ENCODE measurements around the gene CARMIL1.

The CARMIL1 gene

GRCh38 chr6:25623065-25623464, 343.9 kb downstream of the CARMIL1 start:
- no peak for DNase-seq

GRCh38 chr6:25623879-25624278, 344.7 kb downstream of the CARMIL1 start:
- no peak for DNase-seq

GRCh38 chr6:25627001-25627400, 347.8 kb downstream of the CARMIL1 start:
- no peak for DNase-seq

- DNase-seq, result no peak
These were observed 349.5 kb downstream of the CARMIL1 start for GRCh38 chr6:25628471-25629197.

GRCh38 chr6:25629198-25629576, 350.0 kb downstream of the CARMIL1 start:
- DNase-seq, result no peak

GRCh38 chr6:25630508-25631278, 351.5 kb downstream of the CARMIL1 start:
- no peak for DNase-seq

- DNase-seq, result peak in 2 of 4 experiments; percentile 16 to 18
These were observed 356.7 kb downstream of the CARMIL1 start for GRCh38 chr6:25635886-25636317.

GRCh38 chr6:25637211-25637610, 358.0 kb downstream of the CARMIL1 start:
- peak in 3 of 4 experiments; percentile 29 to 57 (median 37) for DNase-seq

- DNase-seq, result no peak
These were observed 358.8 kb downstream of the CARMIL1 start for GRCh38 chr6:25637960-25638434.

GRCh38 chr6:25639653-25640052, 360.5 kb downstream of the CARMIL1 start:
- DNase-seq, result no peak

- no peak for DNase-seq
These were observed 361.3 kb downstream of the CARMIL1 start for GRCh38 chr6:25640446-25640845.

GRCh38 chr6:25640891-25641290, 361.7 kb downstream of the CARMIL1 start:
- DNase-seq, result no peak

- DNase-seq, result no peak
These were observed 362.2 kb downstream of the CARMIL1 start for GRCh38 chr6:25641377-25641776.

GRCh38 chr6:25641940-25642666, 362.9 kb downstream of the CARMIL1 start:
- DNase-seq, result no peak

- no peak for DNase-seq
These were observed 363.6 kb downstream of the CARMIL1 start for GRCh38 chr6:25642667-25643328.

GRCh38 chr6:25645916-25646315, 366.7 kb downstream of the CARMIL1 start:
- no peak for DNase-seq

GRCh38 chr6:25649611-25650010, 370.4 kb downstream of the CARMIL1 start:
- DNase-seq, result no peak

- DNase-seq, result peak; percentile 56 to 81 (median 68)
These were observed 372.9 kb downstream of the CARMIL1 start, which contains the start of gene SCGN for GRCh38 chr6:25652007-25652515. Gene SCGN, plus strand, starts transcription at chr6:25652215. Its CDS starts 189 bp downstream, at chr6:25652404.

- no peak for DNase-seq
These were observed 376.5 kb downstream of the CARMIL1 start for GRCh38 chr6:25655723-25656122.

- no peak for DNase-seq
These were observed 380.6 kb downstream of the CARMIL1 start for GRCh38 chr6:25659633-25660368.

GRCh38 chr6:25660512-25660911, 381.3 kb downstream of the CARMIL1 start:
- DNase-seq, result peak; percentile 44 to 79 (median 58)
